ENCODE measurements around the gene MAP3K7CL. TPM values are rescaled to one million over a fixed set of nuclear protein-coding genes. Genes with fewer than 3 reads are reported as not detected.

Gene MAP3K7CL
- total and polyA plus RNA-seq, 2 of the 8 experiments (the other 6 are each of a cell fraction or from before 2014, with no cell fraction given) = not detected

GRCh38 chr21:29152916-29153315 is 22.5 kb downstream of the MAP3K7CL start (continued):
- TF ChIP-seq SRF (IDR thresholded peaks at IDR 0.05; ENCODE audit: low read depth, low read length) = no peak
- TF ChIP-seq NRF1 (IDR thresholded peaks at IDR 0.05; ENCODE audit: low read depth, low read length) = no peak
- no peak for TF ChIP-seq SP2 (IDR thresholded peaks at IDR 0.05; ENCODE audit: low read length)
- no peak for TF ChIP-seq BCL11A (IDR thresholded peaks at IDR 0.05; ENCODE audit: low read depth in 2 of 2, low read length in 2 of 2)
- TF ChIP-seq MAFK (IDR thresholded peaks at IDR 0.05; ENCODE audit: low read depth, low read length) = no peak
- TF ChIP-seq ASH2L (IDR thresholded peaks at IDR 0.05; ENCODE audit: low read length) = no peak
